ENCODE measurements around the gene HBA2.
"Not testable (repeated sequence)": the region's sequence is repeated elsewhere in the genome, so short reads cannot be mapped to it uniquely, and the experiment has no call there.

DNA sequence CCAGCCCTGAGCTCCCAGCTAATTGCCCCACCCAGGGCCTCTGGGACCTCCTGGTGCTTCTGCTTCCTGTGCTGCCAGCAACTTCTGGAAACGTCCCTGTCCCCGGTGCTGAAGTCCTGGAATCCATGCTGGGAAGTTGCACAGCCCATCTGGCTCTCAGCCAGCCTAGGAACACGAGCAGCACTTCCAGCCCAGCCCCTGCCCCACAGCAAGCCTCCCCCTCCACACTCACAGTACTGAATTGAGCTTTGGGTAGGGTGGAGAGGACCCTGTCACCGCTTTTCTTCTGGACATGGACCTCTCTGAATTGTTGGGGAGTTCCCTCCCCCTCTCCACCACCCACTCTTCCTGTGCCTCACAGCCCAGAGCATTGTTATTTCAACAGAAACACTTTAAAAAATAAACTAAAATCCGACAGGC, 2.6 kb upstream of the HBA2 start:
- TF ChIP-seq, protein P1, sequence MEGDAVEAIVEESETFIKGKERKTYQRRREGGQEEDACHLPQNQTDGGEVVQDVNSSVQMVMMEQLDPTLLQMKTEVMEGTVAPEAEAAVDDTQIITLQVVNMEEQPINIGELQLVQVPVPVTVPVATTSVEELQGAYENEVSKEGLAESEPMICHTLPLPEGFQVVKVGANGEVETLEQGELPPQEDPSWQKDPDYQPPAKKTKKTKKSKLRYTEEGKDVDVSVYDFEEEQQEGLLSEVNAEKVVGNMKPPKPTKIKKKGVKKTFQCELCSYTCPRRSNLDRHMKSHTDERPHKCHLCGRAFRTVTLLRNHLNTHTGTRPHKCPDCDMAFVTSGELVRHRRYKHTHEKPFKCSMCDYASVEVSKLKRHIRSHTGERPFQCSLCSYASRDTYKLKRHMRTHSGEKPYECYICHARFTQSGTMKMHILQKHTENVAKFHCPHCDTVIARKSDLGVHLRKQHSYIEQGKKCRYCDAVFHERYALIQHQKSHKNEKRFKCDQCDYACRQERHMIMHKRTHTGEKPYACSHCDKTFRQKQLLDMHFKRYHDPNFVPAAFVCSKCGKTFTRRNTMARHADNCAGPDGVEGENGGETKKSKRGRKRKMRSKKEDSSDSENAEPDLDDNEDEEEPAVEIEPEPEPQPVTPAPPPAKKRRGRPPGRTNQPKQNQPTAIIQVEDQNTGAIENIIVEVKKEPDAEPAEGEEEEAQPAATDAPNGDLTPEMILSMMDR (IDR thresholded peaks at IDR 0.05 in 4 of 5, conservative IDR thresholded peaks at IDR 0.05 in 1 of 5): not testable (repeated sequence)
- TF ChIP-seq POLR2A (IDR thresholded peaks at IDR 0.05): not testable (repeated sequence)

All from gastrocnemius medialis (tissue), 4 donors.